ENCODE data around the gene DPYD. TPM values are rescaled to one million over a fixed set of nuclear protein-coding genes. Genes with fewer than 3 reads are reported as not detected.

DPYD gene
- total RNA-seq, 1 donor from 2014 or later: 8.8 TPM

GRCh38 chr1:97603776-97604175 lies 317.1 kb downstream of the DPYD start:
- Histone ChIP-seq H4K20me1 (ENCODE audit: insufficient read depth, low read length) (no peaks in the 10 kb centered on the region), H3K9me3 (ENCODE audit: insufficient read depth, low read depth, low read length) (no peaks in the 10 kb centered on the region), H3K9ac (ENCODE audit: low read length) (peak overlapping the region; percentile 28), H3K27me3 (ENCODE audit: insufficient read depth, low read length) (no peaks in the 10 kb centered on the region), H2AFZ (ENCODE audit: low read depth, low read length) (no peak overlapping the region), H3K4me2 (ENCODE audit: low read length) (peak overlapping the region; percentile 68), H3K27ac (ENCODE audit: low read depth, low read length) (no peak overlapping the region), H3K4me3 (ENCODE audit: insufficient read depth, low read depth, low read length) (peak overlapping the region; percentile 17), H3K4me1 (ENCODE audit: insufficient read depth, low read length) (no peaks in the 10 kb centered on the region), H3K36me3 (ENCODE audit: insufficient read depth, low read length) (no peaks in the 10 kb centered on the region), H3K79me2 (ENCODE audit: insufficient read depth, low read length) (no peaks in the 10 kb centered on the region)
- Mint-ChIP-seq H3K4me3 (ENCODE audit: unreplicated experiment) (no peak overlapping the region), H3K27me3 (ENCODE audit: low read depth, unreplicated experiment) (no peaks in the 10 kb centered on the region), H3K9me3 (ENCODE audit: unreplicated experiment) (no peaks in the 10 kb centered on the region), H3K4me1 (ENCODE audit: low read depth, unreplicated experiment) (no peaks in the 10 kb centered on the region), H3K36me3 (ENCODE audit: low read depth, unreplicated experiment) (no peaks in the 10 kb centered on the region), H3K27ac (ENCODE audit: unreplicated experiment) (no peak overlapping the region)
- DNase-seq (ENCODE audit: low read depth) (peak; percentile 37), FAIRE-seq (no peak)
- TF ChIP-seq CTCF (IDR thresholded peaks at IDR 0.05; ENCODE audit: insufficient read depth, low read depth, low read length) (no peak), EZH2 (IDR thresholded peaks at IDR 0.05; ENCODE audit: insufficient read depth, low read length) (no peak)

- H3K27me3 Mint-ChIP-seq (ENCODE audit: low read depth, unreplicated experiment): no peaks in the 10 kb centered on the region
- TF ChIP-seq EZH2 (IDR thresholded peaks at IDR 0.05; ENCODE audit: insufficient read depth, low read length): no peak
- TF ChIP-seq CTCF (IDR thresholded peaks at IDR 0.05; ENCODE audit: insufficient read depth, low read depth, low read length): no peak
- Histone ChIP-seq H3K4me1 (ENCODE audit: insufficient read depth, low read length) (no peaks in the 10 kb centered on the region), H3K4me3 (ENCODE audit: insufficient read depth, low read depth, low read length) (no peak overlapping the region), H4K20me1 (ENCODE audit: insufficient read depth, low read length) (no peaks in the 10 kb centered on the region), H3K27ac (ENCODE audit: low read depth, low read length) (no peak overlapping the region), H3K27me3 (ENCODE audit: insufficient read depth, low read length) (no peaks in the 10 kb centered on the region), H3K9me3 (ENCODE audit: insufficient read depth, low read depth, low read length) (no peaks in the 10 kb centered on the region), H3K4me2 (ENCODE audit: low read length) (no peak overlapping the region), H2AFZ (ENCODE audit: low read depth, low read length) (no peak overlapping the region), H3K9ac (ENCODE audit: low read length) (no peak overlapping the region), H3K36me3 (ENCODE audit: insufficient read depth, low read length) (no peaks in the 10 kb centered on the region), H3K79me2 (ENCODE audit: insufficient read depth, low read length) (no peaks in the 10 kb centered on the region)
- FAIRE-seq (no peak), DNase-seq (ENCODE audit: low read depth) (no peak)
- H3K27ac Mint-ChIP-seq (ENCODE audit: unreplicated experiment): no peak overlapping the region
- H3K9me3 Mint-ChIP-seq (ENCODE audit: unreplicated experiment): no peaks in the 10 kb centered on the region
- H3K4me1 Mint-ChIP-seq (ENCODE audit: low read depth, unreplicated experiment): no peaks in the 10 kb centered on the region
- no peaks in the 10 kb centered on the region for H3K36me3 Mint-ChIP-seq (ENCODE audit: low read depth, unreplicated experiment)
- no peak overlapping the region for H3K4me3 Mint-ChIP-seq (ENCODE audit: unreplicated experiment)
Measured at GRCh38 chr1:97603218-97603617, 317.6 kb downstream of the DPYD start.

- no peaks in the 10 kb centered on the region for H3K36me3 Mint-ChIP-seq (ENCODE audit: low read depth, unreplicated experiment)
- H3K4me1 ChIP-seq (ENCODE audit: insufficient read depth, low read length): no peaks in the 10 kb centered on the region
Measured at GRCh38 chr1:97599447-97599846, 321.4 kb downstream of the DPYD start.

More at GRCh38 chr1:97599447-97599846, 321.4 kb downstream of the DPYD start:
- Histone ChIP-seq H3K9ac (ENCODE audit: low read length) (no peak overlapping the region), H3K9me3 (ENCODE audit: insufficient read depth, low read depth, low read length) (no peaks in the 10 kb centered on the region), H2AFZ (ENCODE audit: low read depth, low read length) (no peak overlapping the region), H3K79me2 (ENCODE audit: insufficient read depth, low read length) (no peaks in the 10 kb centered on the region), H3K36me3 (ENCODE audit: insufficient read depth, low read length) (no peaks in the 10 kb centered on the region), H3K27me3 (ENCODE audit: insufficient read depth, low read length) (no peaks in the 10 kb centered on the region), H3K4me2 (ENCODE audit: low read length) (no peak overlapping the region), H3K4me3 (ENCODE audit: insufficient read depth, low read depth, low read length) (no peak overlapping the region), H3K27ac (ENCODE audit: low read depth, low read length) (no peak overlapping the region), H4K20me1 (ENCODE audit: insufficient read depth, low read length) (no peaks in the 10 kb centered on the region)
- FAIRE-seq: no peak
- Mint-ChIP-seq H3K27ac (ENCODE audit: unreplicated experiment) (no peak overlapping the region), H3K27me3 (ENCODE audit: low read depth, unreplicated experiment) (no peaks in the 10 kb centered on the region), H3K4me3 (ENCODE audit: unreplicated experiment) (no peak overlapping the region), H3K9me3 (ENCODE audit: unreplicated experiment) (no peaks in the 10 kb centered on the region), H3K4me1 (ENCODE audit: low read depth, unreplicated experiment) (no peaks in the 10 kb centered on the region)
- DNase-seq (ENCODE audit: low read depth): no peak
- no peak for TF ChIP-seq EZH2 (IDR thresholded peaks at IDR 0.05; ENCODE audit: insufficient read depth, low read length)
- TF ChIP-seq CTCF (IDR thresholded peaks at IDR 0.05; ENCODE audit: insufficient read depth, low read depth, low read length): no peak

Data from astrocyte (in vitro differentiated cells and primary cell).